NCI-H526 (cell line): ENCODE results near the gene BTBD16.

ENCODE experiments used
- DNase-seq, 2 experiments: peaks; one replicate each; lab custom pipeline; 2025; lab: John Stamatoyannopoulos, UW

Gene BTBD16

DNA sequence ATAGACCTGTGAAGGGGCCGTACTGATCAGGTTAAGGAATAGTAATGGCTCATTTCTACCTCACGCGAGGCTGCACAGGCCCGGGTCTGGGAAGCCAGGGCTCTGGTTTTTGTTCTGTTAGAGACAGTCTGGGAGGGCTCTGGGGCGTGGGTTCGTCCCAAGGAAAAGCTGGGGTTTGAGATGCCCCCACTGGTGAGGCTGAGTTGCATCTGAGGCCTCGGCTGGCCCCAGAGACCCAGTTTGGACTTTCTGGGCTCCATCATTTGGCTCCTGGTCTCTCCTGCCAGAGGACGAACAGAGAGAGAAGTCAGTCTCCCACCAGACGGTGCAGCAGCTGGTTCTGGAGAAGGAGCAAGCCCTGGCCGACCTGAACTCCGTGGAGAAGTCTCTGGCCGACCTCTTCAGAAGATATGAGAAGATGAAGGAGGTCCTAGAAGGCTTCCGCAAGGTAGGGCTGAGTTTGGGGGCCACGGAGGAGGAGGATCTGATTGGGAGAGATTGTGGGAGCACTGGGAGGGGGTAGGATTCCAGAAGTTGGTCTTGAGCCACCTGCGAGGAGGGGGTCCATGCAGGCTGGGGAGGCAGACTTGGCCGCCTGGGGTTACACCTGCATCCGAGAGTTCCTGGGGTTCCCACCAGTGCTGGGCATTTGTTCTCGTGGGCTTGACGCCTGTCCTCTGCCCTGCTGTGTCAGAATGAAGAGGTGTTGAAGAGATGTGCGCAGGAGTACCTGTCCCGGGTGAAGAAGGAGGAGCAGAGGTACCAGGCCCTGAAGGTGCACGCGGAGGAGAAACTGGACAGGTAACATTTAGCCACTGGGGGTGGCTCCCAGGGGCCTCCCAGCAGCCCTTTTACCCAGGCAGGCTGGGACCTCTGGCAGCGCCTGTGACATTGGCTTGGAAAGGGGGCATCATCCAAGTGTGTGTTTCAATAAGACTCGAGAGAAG, 22.5 kb upstream of the BTBD16 start:
- DNase-seq = no peak

DNA sequence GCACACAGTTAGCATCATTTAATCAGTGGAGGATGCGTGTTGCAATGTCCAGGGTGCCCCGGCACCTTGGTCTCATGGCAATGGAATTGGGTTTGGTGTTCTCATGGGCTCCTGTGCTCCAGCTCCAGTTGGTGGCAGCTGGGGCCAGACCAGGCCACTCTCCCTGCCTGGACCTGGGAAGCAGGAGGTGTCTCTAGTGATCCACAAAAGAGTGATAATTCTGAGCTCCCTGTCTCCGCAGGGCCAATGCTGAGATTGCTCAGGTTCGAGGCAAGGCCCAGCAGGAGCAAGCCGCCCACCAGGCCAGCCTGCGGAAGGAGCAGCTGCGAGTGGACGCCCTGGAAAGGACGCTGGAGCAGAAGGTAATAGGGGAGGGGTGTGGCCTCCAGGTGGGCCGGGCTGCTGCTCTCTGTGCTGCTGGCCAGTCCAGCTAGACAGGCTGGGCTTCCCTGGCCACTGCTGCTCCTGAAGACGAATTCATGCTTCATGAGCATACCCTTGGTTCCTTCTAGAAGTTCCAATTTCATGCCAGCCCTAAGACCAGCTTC, 21.7 kb upstream of the BTBD16 start:
- no peak for DNase-seq

GRCh38 chr10:122249991-122250750, 20.9 kb upstream of the BTBD16 start:
- DNase-seq = no peak

- DNase-seq = no peak
These were observed 19.4 kb upstream of the BTBD16 start for GRCh38 chr10:122251459-122252255.

DNA sequence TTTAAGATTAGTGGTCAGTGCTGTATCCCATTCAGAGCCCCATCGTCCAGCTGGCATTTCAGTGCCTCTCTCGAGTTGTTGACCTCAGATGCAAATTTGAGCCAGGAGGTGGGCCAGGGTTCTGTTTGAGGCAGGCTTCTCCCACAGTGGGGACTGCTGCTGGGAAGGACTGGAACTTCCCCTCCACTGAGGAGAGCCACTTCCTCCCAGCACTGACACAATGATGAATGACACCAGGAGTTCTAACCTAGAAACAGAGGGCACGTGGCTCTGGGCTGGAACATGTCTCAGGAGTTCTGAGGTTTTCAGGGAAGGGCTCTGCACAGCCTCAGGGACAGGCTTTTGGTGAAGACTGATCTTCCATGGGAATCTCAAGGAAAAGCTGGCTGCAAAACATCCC, 18.3 kb upstream of the BTBD16 start:
- no peak for DNase-seq

DNA sequence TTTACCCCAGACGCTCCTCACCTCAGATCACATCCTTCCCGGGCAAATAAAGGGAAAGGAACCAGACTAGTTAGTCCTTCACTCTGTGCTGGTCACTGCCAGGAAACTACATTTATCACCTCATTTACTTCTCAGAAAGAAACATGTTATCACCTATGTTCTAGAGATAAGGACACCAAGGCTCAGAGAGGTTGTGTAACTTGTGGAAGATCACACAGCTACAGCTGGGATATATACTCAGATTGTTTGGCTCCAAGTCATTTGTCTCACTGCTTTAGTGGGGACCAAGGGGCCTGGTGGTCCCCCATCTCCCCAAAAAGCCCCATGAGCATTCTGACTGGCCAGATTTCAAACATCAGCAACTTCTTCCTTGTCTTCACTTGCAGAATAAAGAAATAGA, 17.5 kb upstream of the BTBD16 start:
- DNase-seq = no peak

GRCh38 chr10:122254831-122255230, 16.3 kb upstream of the BTBD16 start:
- no peak for DNase-seq

- no peak for DNase-seq
These were observed 15.4 kb upstream of the BTBD16 start for GRCh38 chr10:122255509-122256301.

- no peak for DNase-seq
These were observed 14.1 kb upstream of the BTBD16 start for GRCh38 chr10:122257041-122257440.

GRCh38 chr10:122258136-122259074, 12.7 kb upstream of the BTBD16 start:
- no peak for DNase-seq

DNA sequence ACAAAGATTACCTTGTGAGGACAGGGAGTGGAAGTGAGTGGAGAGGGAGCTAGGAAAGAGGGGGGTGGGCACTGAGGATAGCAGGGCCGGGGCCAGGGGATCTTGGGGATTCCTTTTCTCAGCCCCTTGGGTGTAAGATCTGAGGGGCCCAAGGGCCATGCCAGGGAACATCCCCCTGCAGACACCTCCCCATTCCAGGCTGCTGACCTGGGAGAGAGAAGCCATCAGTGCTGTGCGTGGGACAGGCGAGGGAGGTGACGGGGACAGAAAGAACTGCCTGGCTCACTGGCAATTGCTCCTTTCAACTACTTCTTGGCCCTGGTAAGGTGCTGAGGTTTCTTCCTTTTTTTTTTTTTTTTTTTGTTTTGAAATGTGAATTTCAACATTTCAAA, 12.0 kb upstream of the BTBD16 start:
- DNase-seq = no peak

- no peak for DNase-seq
These were observed 9.5 kb upstream of the BTBD16 start for GRCh38 chr10:122261584-122261983.

GRCh38 chr10:122263971-122264370, 7.1 kb upstream of the BTBD16 start:
- no peak for DNase-seq

DNA sequence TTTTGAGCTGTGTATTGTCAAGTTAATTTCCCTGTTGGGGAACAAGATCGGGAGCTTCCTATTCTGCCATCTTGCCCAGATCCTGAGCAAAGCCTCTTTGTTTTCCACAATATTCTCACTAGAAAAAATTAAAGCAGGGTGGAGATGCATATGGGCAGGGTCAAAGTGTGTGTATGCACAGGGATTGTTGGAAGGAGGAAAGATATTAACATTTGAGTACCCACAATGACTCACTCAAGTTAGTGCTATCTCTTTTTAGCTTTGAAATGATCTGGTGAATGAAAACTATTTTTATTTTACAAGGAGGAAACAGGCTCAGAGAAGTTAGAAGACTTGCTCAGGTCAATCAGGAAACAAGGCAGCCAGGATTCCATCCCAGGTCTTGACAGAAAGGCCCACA, 6.7 kb upstream of the BTBD16 start:
- DNase-seq = no peak

DNA sequence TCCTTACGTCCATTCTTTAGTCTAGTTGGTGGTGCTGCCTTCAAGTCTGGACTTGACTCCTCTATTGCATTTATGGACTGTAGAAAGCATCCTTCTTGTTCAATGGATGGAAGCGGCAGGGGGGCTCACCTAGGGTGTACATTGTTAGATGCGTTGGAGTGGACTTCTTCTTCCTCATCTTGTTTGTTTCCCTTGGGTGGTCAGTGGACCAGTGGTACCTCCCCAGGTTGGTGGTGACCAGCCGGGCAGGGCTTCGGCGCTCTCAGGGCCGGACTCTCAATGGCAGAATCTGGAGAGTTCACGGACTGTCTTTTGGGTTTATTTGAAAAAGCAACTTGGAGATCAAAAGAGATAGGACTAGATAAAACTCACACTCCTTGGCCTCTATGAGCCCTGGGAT, 6.2 kb upstream of the BTBD16 start:
- no peak for DNase-seq

GRCh38 chr10:122265896-122266295, 5.2 kb upstream of the BTBD16 start:
- no peak for DNase-seq

DNA sequence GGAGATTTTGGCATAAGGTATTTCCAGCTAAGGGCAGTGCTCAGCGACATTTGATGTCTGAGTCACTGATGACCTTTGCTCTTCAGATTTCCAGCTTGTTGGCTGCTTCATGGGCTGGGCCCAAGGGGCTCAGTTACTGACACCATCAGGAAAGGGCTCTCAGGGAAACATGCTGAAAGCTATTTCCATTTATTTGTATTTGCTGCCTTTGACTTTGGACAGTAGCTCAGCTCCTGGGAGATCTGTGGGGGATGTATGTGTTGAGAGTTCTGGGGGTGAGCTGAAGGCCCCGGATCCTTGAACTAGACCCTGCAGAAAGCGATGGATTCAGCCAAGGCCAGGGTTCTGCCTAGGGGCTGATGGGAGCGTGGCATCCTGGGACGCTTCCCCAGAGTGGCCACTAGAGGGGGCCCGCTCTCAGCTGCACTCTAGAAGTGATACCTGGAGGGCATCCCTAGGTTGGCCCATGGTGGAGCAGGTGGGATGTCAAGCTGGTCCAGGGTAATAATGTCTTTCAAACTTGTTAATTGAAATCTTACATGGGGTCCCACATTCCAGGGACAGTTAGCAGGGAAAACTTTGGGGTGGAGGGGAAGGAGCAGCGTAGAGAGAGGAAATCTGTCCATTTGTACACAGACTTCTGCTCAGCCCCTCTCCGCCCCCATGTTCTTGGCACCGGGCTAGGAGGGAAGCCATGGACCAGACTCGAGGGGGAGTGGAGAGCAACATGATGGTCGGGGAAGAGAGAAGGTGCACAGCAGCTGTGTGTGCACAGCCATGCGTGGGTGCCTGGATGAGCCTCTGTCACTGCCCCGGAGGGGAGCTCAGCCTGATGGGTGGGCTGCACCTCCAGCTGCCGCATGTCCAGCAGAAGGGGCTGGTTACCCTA, 3.0 kb upstream of the BTBD16 start:
- DNase-seq = peak in 1 of 2 experiments; percentile 53

DNA sequence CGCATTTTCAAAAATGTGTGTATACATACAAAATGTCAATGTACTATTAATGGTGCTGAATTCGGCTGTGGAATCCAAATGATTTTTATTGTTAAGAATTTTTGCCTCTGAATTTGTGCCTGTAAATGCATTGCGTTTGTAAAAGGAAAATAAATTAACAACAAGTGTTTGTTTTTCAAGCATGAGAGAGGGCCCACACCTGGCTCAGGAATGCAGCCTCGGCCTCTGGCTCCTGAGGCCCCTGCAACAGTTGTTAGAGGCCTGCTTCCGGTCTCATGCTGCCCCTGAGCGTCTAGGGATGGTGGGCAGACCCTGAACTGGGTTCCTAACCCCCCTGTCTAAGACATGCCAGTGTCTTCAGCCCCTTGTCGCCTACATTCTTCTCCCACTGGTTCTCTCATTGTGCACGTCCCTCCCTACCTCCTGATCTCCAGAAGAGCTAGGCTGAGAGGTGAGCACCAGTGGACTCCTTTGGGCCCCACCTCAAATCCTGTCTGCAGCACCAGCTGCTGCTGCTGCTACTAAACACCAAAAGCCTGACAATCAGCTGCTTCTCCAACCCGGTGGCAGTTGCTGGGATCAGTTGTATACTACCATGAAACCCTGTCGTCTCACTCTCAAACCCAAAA, 1.9 kb upstream of the BTBD16 start:
- no peak for DNase-seq
